A549 treated with AZD2906 at 1 μM for 4 hours (cell line): Measurements from ENCODE around the gene OR2H1. TPM values are rescaled to one million over a fixed set of nuclear protein-coding genes. Genes with fewer than 3 reads are reported as not detected.

Source experiments
- total RNA-seq: library from RNA; stranded (reverse); fragments of 200-300 nt; extraction: Qiagen RNA extraction; gene quantifications from 5 replicates; pipeline ENCODE4 v1.2.3, GENCODE V29; 2022

Gene OR2H1
- total RNA-seq: not detected in 5 replicates

GRCh38 chr6:29456971-29457370 lies at the start of gene OR2H1, which contains the start of gene OR11A1:
TSS of gene OR2H1 (plus strand) at chr6:29457155. CDS start at chr6:29461770, 4,615 bp downstream.
TSS of gene OR11A1 (minus strand) at chr6:29457071. CDS start at chr6:29427641, 29,430 bp downstream.

GRCh38 chr6:29414588-29414987 lies 42.4 kb upstream of the OR2H1 start, which contains the start of gene OR12D1:
TSS of gene OR12D1 (plus strand) at chr6:29414928.

GRCh38 chr6:29439006-29439405 lies 17.9 kb upstream of the OR2H1 start, which contains the start of gene OR10C1:
TSS of gene OR10C1 (plus strand) at chr6:29439306. CDS start at chr6:29440016, 710 bp downstream.

GRCh38 chr6:29487660-29488059 lies 30.7 kb downstream of the OR2H1 start, which contains the start of gene MAS1L:
TSS of gene MAS1L (minus strand) at chr6:29487956. CDS start at chr6:29487902, 54 bp downstream.

Other genes starting within 250 kb of the OR2H1 start
- not detected in 5 replicates for gene OR14J1, start 155.5 kb upstream of the OR2H1 start, total RNA-seq
- gene OR5V1, start 88.3 kb upstream of the OR2H1 start, total RNA-seq: not detected in 5 replicates
- gene OR12D3, start 81.9 kb upstream of the OR2H1 start, total RNA-seq: not detected in 5 replicates
- gene OR12D2, start 61.5 kb upstream of the OR2H1 start, total RNA-seq: not detected in 5 replicates
- not detected in 5 replicates for gene OR12D1, start 42.2 kb upstream of the OR2H1 start, total RNA-seq
- gene OR10C1, start 17.8 kb upstream of the OR2H1 start, total RNA-seq: not detected in 5 replicates
- not detected in 5 replicates for gene OR11A1, start 84 bp upstream of the OR2H1 start, total RNA-seq
- gene MAS1L, start 30.8 kb downstream of the OR2H1 start, total RNA-seq: not detected in 5 replicates
- gene UBD, start 102.6 kb downstream of the OR2H1 start, total RNA-seq: 0.41 to 1.00 TPM (median 0.54 TPM) in 5 replicates
- gene OR2H2, start 128.0 kb downstream of the OR2H1 start, total RNA-seq: not detected in 5 replicates
- gene GABBR1, start 176.0 kb downstream of the OR2H1 start, total RNA-seq: 3.0 to 6.1 TPM (median 4.0 TPM) in 5 replicates
- gene MOG, start 199.9 kb downstream of the OR2H1 start, total RNA-seq: not detected in 5 replicates
- not detected in 5 replicates for gene ZFP57, start 224.0 kb downstream of the OR2H1 start, total RNA-seq